ENCODE data around the gene MTCL3.

- no peak for TF ChIP-seq ZNF274 (IDR thresholded peaks at IDR 0.05; ENCODE audit: low read depth, low read length)
- TF ChIP-seq YY1 (IDR thresholded peaks at IDR 0.05; ENCODE audit: insufficient read depth, insufficient read length) = no peak
These were observed 3.6 kb upstream of the MTCL3 start for GRCh38 chr6:127522714-127523113.

Measured in NT2/D1 (cell line).